IMR-90 (cell line): Measurements from ENCODE around the gene PACC1. TPM values are rescaled to one million over a fixed set of nuclear protein-coding genes. Genes with fewer than 3 reads are reported as not detected.

Experiments used
- ATAC-seq: fragments of 200-7000 bp; cut with Tn5 transposase; 2 replicates; pipeline ENCODE4 v1.9.1; 2020; ENCODE audit warnings: low read depth, mild to moderate bottlenecking, moderate library complexity
- BruUV-seq: library from RNA; stranded (reverse); fragments of 400-500 nt; replicated peaks from 2 replicates; lab custom pipeline; 2021; lab: Mats Ljungman, UMichigan
- CTCF ChIA-PET: fragments of 300-600 bp; formaldehyde crosslinking; extraction: SDS; loops from one replicate; lab custom pipeline; 2021; ENCODE audit warnings: antibody characterized with exemption; lab: Yijun Ruan, JAX
- POLR2A ChIA-PET: fragments of 300-600 bp; sonication (Branson Sonifier 250); formaldehyde crosslinking; loops from one replicate; lab custom pipeline; 2022; ENCODE audit warnings: antibody characterized with exemption; ENCODE audit not compliant: unreplicated experiment; lab: Charles Lee
- DNase-seq: peaks from one replicate; pipeline ENCODE4 v3.0.0; 2013
- H2AFZ ChIP-seq: replicated peaks from 2 replicates; pipeline ENCODE3; 2013; ENCODE audit warnings: low read length, mild to moderate bottlenecking; ENCODE audit not compliant: poor library complexity
- H2AK5ac ChIP-seq: 2 replicates; pipeline ENCODE4 v1.6.1; 2013; ENCODE audit warnings: low read depth, low read length, inconsistent platforms
- H2AK9ac ChIP-seq: replicated peaks from 2 replicates; pipeline ENCODE3; 2013; ENCODE audit warnings: mild to moderate bottlenecking, low read depth, low read length, moderate library complexity; ENCODE audit not compliant: poor library complexity
- H2BK120ac ChIP-seq: 2 replicates; pipeline ENCODE4 v1.6.1; 2013; ENCODE audit warnings: low read depth, low read length, inconsistent platforms
- H2BK15ac ChIP-seq: 3 replicates; pipeline ENCODE4 v1.6.1; 2013; ENCODE audit warnings: low read depth, low read length, inconsistent platforms
- H2BK20ac ChIP-seq: 2 replicates; pipeline ENCODE4 v1.6.1; 2013; ENCODE audit warnings: low read depth, mild to moderate bottlenecking, inconsistent platforms, low read length, moderate library complexity
- H2BK5ac ChIP-seq: 2 replicates; pipeline ENCODE4 v1.6.1; 2013; ENCODE audit warnings: mild to moderate bottlenecking, low read depth, low read length, inconsistent platforms; ENCODE audit not compliant: poor library complexity, severe bottlenecking
- H3K14ac ChIP-seq: replicated peaks from 2 replicates; pipeline ENCODE4 v1.6.1; 2013; ENCODE audit warnings: low read depth, low read length, inconsistent platforms
- H3K18ac ChIP-seq: 2 replicates; pipeline ENCODE4 v1.6.1; 2013; ENCODE audit warnings: low read depth, low read length, control low read depth
- H3K23ac ChIP-seq: 2 replicates; pipeline ENCODE4 v1.6.1; 2013; ENCODE audit warnings: low read depth, low read length, inconsistent platforms
- H3K27ac ChIP-seq: 2 replicates; pipeline ENCODE4 v1.5.1; 2013; ENCODE audit warnings: mild to moderate bottlenecking, control low read depth, low read length; ENCODE audit not compliant: insufficient read depth
- H3K27me3 ChIP-seq: 2 replicates; pipeline ENCODE4 v1.6.1; 2013; ENCODE audit warnings: low read length; ENCODE audit not compliant: control insufficient read depth, insufficient read depth
- H3K36me3 ChIP-seq: 2 replicates; pipeline ENCODE4 v1.6.1; 2013; ENCODE audit warnings: low read length, mixed read lengths; ENCODE audit not compliant: control insufficient read depth, insufficient read depth
- H3K4ac ChIP-seq: 2 replicates; pipeline ENCODE4 v1.6.1; 2013; ENCODE audit warnings: low read depth, low read length, inconsistent platforms
- H3K4me1 ChIP-seq: 2 replicates; pipeline ENCODE4 v1.6.1; 2013; ENCODE audit warnings: low read length, mixed read lengths; ENCODE audit not compliant: control insufficient read depth, insufficient read depth
- H3K4me2 ChIP-seq: 2 replicates; pipeline ENCODE4 v1.6.1; 2013; ENCODE audit warnings: low read depth, mild to moderate bottlenecking, control low read depth, low read length, moderate library complexity
- H3K4me3 ChIP-seq: 2 replicates; pipeline ENCODE4 v1.5.1; 2013; ENCODE audit warnings: low read depth, mild to moderate bottlenecking, control low read depth, low read length, moderate library complexity; ENCODE audit not compliant: insufficient read depth
- H3K56ac ChIP-seq: 2 replicates; pipeline ENCODE4 v1.6.1; 2013; ENCODE audit warnings: low read length, inconsistent platforms; ENCODE audit not compliant: insufficient read depth; ENCODE audit errors: extremely low read depth
- H3K79me1 ChIP-seq, 2 experiments: 2 replicates each; pipeline ENCODE4 v1.6.1; 2013; ENCODE audit warnings: low read length in 2 of 2, inconsistent platforms in 1 of 2, low read depth in 1 of 2
- H3K9ac ChIP-seq: 2 replicates; pipeline ENCODE4 v1.6.1; 2013; ENCODE audit warnings: low read depth, low read length, control low read depth
- H3K9me1 ChIP-seq: 2 replicates; pipeline ENCODE4 v1.6.1; 2013; ENCODE audit warnings: low read length, inconsistent platforms; ENCODE audit not compliant: insufficient read depth
- H3K9me3 ChIP-seq: 2 replicates; pipeline ENCODE4 v1.6.1; 2013; ENCODE audit warnings: low read length; ENCODE audit not compliant: control insufficient read depth, insufficient read depth
- H4K20me1 ChIP-seq: 2 replicates; pipeline ENCODE4 v1.6.1; 2013; ENCODE audit warnings: low read length, inconsistent platforms; ENCODE audit not compliant: insufficient read depth
- H4K5ac ChIP-seq: 2 replicates; pipeline ENCODE4 v1.6.1; 2013; ENCODE audit warnings: mild to moderate bottlenecking, low read depth, low read length, control low read depth
- H4K8ac ChIP-seq, 2 experiments: 2 replicates each; pipeline ENCODE4 v1.6.1; 2013; ENCODE audit warnings: low read depth in 2 of 2, low read length in 2 of 2, control low read depth in 1 of 2, inconsistent platforms in 1 of 2
- H4K91ac ChIP-seq: 2 replicates; pipeline ENCODE4 v1.6.1; 2013; ENCODE audit warnings: low read depth, low read length, inconsistent platforms; ENCODE audit not compliant: insufficient read depth
- BHLHE40 ChIP-seq: fragments of 150-350 bp; IDR thresholded peaks from 2 replicates; pipeline ENCODE4 v1.6.1; 2016; ENCODE audit warnings: mild to moderate bottlenecking, low read depth, low read length
- CHD1 ChIP-seq: IDR thresholded peaks from 2 replicates; pipeline ENCODE4 v1.6.1; 2012; ENCODE audit warnings: low read depth, low read length, improper control_type of control experiment
- MAFK ChIP-seq: IDR thresholded peaks from 2 replicates; pipeline ENCODE4 v1.6.1; 2012; ENCODE audit warnings: low read depth, low read length, improper control_type of control experiment
- POLR2A ChIP-seq: IDR thresholded peaks from 2 replicates; pipeline ENCODE4 v1.6.1; 2012; ENCODE audit warnings: mild to moderate bottlenecking, low read depth, low read length
- RAD21 ChIP-seq: IDR thresholded peaks from 2 replicates; pipeline ENCODE4 v1.6.1; 2012; ENCODE audit warnings: low read length, improper control_type of control experiment
- SMC3 ChIP-seq: fragments of 150-350 bp; IDR thresholded peaks from 2 replicates; pipeline ENCODE4 v1.6.1; 2016; ENCODE audit warnings: low read depth, mild to moderate bottlenecking, antibody characterized with exemption, low read length, moderate library complexity
- dilution Hi-C: fragments of 300-500 bp; cut with HindIII; formaldehyde crosslinking; loops from one replicate; pipeline ENCODE4 v1.14.3; 2018; ENCODE audit warnings: low sequenced_read_pairs; ENCODE audit not compliant: unreplicated experiment
- in situ Hi-C: fragments of 300-500 bp; cut with MboI; formaldehyde crosslinking; loops from 3 replicates; pipeline ENCODE4 v1.14.3; 2019; ENCODE audit warnings: low sequenced_read_pairs, inconsistent platforms, mixed read lengths
- intact Hi-C: fragments of 100-400 bp; cut with micrococcal nuclease; formaldehyde crosslinking; loops from 2 replicates; pipeline ENCODE4 v1.10.0; 2022
- polyA plus RNA-seq, 3 experiments: library from polyadenylated mRNA; depleted of rRNA; stranded (reverse); fragments of >200 nt; gene quantifications; 2 replicates each; pipeline ENCODE4 v1.2.3, GENCODE V29; 2012; ENCODE audit warnings: low replicate concordance in 1 of 3
- total RNA-seq: library from RNA; depleted of rRNA; stranded (reverse); fragments of >200 nt; gene quantifications from 2 replicates; pipeline ENCODE4 v1.2.3, GENCODE V29; 2012
- TF ChIP-seq, protein P1 (sequence below): conservative IDR thresholded peaks from 2 replicates; pipeline ENCODE4 v1.5.1; 2012; ENCODE audit warnings: mild to moderate bottlenecking, low read depth, low read length, improper control_type of control experiment
- TF ChIP-seq, protein P2 (sequence below): fragments of 150-350 bp; IDR thresholded peaks from 2 replicates; pipeline ENCODE4 v1.6.1; 2017; ENCODE audit warnings: mild to moderate bottlenecking, antibody characterized with exemption, low read length, low read depth

Gene PACC1
- total and polyA plus RNA-seq, 2 of the 4 experiments (the other 2 are of a cell fraction), result 8.6 to 13.4 TPM

DNA sequence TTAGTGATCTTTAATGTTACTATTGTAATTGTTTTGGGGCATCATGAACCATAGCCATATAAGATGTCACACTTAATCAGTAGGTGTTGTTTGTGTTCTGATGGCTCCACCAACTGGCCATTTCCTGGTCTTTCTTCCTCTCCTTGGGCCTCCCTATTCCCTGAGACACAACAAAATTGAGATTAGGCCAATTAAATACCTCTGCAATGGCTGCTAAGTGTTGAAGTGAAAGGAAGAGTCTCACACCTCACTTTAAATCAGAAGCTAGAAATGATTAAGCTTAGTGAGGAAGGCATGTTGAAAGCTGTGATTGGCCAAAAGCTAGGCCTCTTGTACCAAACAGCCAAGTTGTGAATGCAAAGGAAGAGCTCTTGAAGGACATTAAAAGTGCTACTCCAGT lies 98.8 kb downstream of the PACC1 start:
- ATAC-seq (no peak), DNase-seq (no peak)
- no peak overlapping the region for H3K14ac ChIP-seq
- H3K18ac ChIP-seq, result no peak overlapping the region
- H3K36me3 ChIP-seq, result no peaks in the 10 kb centered on the region
- CTCF ChIA-PET, result interaction anchor here (1.0 to 2.0 kb wide), 2 partner anchors 245 to 281 kb away, joined by 3 to 8 read pairs; partner anchors contain the start of genes DTL and INTS7
- BruUV-seq, result no TSS peak
- intact Hi-C loops, result no loop called here
- H3K9me3 ChIP-seq, result no peaks in the 10 kb centered on the region
- no peak overlapping the region; the same call in 1 of the 2 replicates for H4K5ac ChIP-seq
- no peak overlapping the region for H2AK9ac ChIP-seq
- dilution Hi-C loops, result no loop called here
- no peak overlapping the region for H3K4me2 ChIP-seq
- H4K91ac ChIP-seq, result no peak overlapping the region
- no peak overlapping the region for H2BK120ac ChIP-seq
- no peak overlapping the region for H2BK15ac ChIP-seq
- no peak overlapping the region for H3K27ac ChIP-seq
- no peak overlapping the region for H3K56ac ChIP-seq
- no peak overlapping the region for H3K9ac ChIP-seq
- peaks cover 3% of the 10 kb centered on the region; the same call in 1 of the 2 replicates for H4K20me1 ChIP-seq
- no peak overlapping the region for H2BK5ac ChIP-seq
- H2AK5ac ChIP-seq, result no peak overlapping the region
- no peak overlapping the region for H3K23ac ChIP-seq
- in situ Hi-C loops, result no loop called here
- peaks cover 1% of the 10 kb centered on the region; the same call in 1 of the 2 replicates for H3K4me1 ChIP-seq
- no peak overlapping the region for H4K8ac ChIP-seq
- H3K4me3 ChIP-seq, result no peak overlapping the region
- no peaks in the 10 kb centered on the region for H3K27me3 ChIP-seq
- TF ChIP-seq, protein P1, sequence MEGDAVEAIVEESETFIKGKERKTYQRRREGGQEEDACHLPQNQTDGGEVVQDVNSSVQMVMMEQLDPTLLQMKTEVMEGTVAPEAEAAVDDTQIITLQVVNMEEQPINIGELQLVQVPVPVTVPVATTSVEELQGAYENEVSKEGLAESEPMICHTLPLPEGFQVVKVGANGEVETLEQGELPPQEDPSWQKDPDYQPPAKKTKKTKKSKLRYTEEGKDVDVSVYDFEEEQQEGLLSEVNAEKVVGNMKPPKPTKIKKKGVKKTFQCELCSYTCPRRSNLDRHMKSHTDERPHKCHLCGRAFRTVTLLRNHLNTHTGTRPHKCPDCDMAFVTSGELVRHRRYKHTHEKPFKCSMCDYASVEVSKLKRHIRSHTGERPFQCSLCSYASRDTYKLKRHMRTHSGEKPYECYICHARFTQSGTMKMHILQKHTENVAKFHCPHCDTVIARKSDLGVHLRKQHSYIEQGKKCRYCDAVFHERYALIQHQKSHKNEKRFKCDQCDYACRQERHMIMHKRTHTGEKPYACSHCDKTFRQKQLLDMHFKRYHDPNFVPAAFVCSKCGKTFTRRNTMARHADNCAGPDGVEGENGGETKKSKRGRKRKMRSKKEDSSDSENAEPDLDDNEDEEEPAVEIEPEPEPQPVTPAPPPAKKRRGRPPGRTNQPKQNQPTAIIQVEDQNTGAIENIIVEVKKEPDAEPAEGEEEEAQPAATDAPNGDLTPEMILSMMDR, result peak; percentile 27; the same call in 1 of the 2 replicates
- TF ChIP-seq POLR2A (no peak), RAD21 (peak; percentile 28; the same call in 1 of the 2 replicates), BHLHE40 (no peak), SMC3 (no peak), MAFK (no peak), CHD1 (no peak)
- TF ChIP-seq, protein P2, sequence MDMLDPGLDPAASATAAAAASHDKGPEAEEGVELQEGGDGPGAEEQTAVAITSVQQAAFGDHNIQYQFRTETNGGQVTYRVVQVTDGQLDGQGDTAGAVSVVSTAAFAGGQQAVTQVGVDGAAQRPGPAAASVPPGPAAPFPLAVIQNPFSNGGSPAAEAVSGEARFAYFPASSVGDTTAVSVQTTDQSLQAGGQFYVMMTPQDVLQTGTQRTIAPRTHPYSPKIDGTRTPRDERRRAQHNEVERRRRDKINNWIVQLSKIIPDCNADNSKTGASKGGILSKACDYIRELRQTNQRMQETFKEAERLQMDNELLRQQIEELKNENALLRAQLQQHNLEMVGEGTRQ, result no peak
- H2AFZ ChIP-seq, result no peak overlapping the region
- H3K79me1 ChIP-seq, result peaks cover 19 to 38% of the 10 kb centered on the region in 2 experiments; a peak in 3 of 4 replicates
- H3K4ac ChIP-seq, result no peak overlapping the region
- no peaks in the 10 kb centered on the region for H3K9me1 ChIP-seq
- POLR2A ChIA-PET, result no interaction called here
- H2BK20ac ChIP-seq, result no peak overlapping the region
